Stimulated activated memory B cell treated with anti-CD40 and anti-IgM and Interleukin-4, amounts not matched to agents 10 μg/mL and 1 μg/mL and 100 μg/mL, for 72 hours (primary cell): ENCODE measurements around the gene PDE7B.

Source experiments
- ATAC-seq: fragments of 150-1000 bp; cut with Tn5 transposase; 2 replicates; pipeline ENCODE4 v1.10.0; 2021
- H3K27ac Mint-ChIP-seq: one replicate; pipeline ENCODE4 v1.8.0; 2022; ENCODE audit warnings: mild to moderate bottlenecking, mixed read lengths
- H3K27me3 Mint-ChIP-seq: one replicate; pipeline ENCODE4 v1.8.0; 2022; ENCODE audit warnings: mixed read lengths
- H3K36me3 Mint-ChIP-seq: one replicate; pipeline ENCODE4 v1.8.0; 2022; ENCODE audit warnings: mixed read lengths
- H3K4me1 Mint-ChIP-seq: one replicate; pipeline ENCODE4 v1.8.0; 2022; ENCODE audit warnings: mixed read lengths
- H3K4me3 Mint-ChIP-seq: one replicate; pipeline ENCODE4 v1.8.0; 2022; ENCODE audit warnings: mild to moderate bottlenecking, moderate library complexity, mixed read lengths
- H3K9me3 Mint-ChIP-seq: one replicate; pipeline ENCODE4 v1.8.0; 2022; ENCODE audit warnings: mixed read lengths

PDE7B gene

DNA sequence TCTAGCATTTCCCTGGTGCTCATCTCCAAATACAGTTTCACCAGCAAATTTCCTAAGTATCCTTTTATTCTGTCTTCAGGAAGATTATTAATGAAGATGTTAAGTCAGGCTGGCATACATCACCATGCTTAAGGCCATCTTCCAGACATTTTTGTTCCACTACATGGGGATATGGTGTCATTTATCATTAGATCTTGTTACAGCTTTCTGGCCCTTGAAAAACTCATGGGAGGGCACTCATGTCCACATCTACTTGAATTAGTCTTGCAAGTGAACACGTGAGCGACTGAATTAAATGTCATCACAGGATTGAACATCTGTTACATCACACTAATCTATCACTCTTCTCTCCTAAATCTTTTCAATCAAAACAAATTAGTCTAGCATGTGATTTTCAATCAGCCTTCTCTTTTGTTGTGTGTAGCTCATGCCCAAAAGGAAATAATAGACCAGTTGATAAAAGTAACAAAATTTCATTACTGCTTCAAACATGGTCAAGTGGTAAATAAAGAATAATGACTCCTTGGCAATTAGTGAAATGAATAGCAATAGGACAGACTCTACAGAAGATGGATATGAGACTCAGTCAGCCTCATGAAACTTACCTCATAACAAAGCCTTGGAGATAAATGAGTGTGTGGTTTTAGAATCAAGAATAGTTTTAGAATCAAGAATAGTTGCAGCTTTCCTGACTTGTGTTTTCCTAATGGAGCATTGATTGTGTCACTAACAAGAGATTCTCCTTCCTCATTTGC lies 318.1 kb downstream of the PDE7B start:
- no peaks in the 10 kb centered on the region for H3K4me1 Mint-ChIP-seq
- no peaks in the 10 kb centered on the region for H3K27me3 Mint-ChIP-seq
- H3K4me3 Mint-ChIP-seq = no peak overlapping the region
- no peak overlapping the region for H3K27ac Mint-ChIP-seq
- ATAC-seq = no peak
- H3K9me3 Mint-ChIP-seq = peaks cover 9% of the 10 kb centered on the region
- peaks cover 30% of the 10 kb centered on the region for H3K36me3 Mint-ChIP-seq

DNA sequence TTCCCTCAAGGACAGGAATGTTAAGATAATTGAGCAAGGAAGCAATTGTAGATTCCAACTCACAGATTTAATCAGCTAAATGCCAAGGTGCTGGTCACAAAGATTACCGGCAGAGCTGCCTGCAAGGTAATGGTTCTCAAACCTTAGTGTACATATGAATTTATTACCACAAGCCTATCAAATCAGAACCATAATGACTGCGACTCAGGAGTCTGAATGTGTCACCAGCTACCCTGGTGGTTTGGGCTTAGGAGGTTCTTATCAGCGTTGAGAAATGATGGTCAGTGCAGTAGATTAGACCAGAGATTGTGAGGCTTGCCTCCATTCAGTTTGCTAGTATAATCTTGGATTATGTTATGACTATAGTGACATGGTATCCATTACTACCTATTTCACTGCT lies 319.7 kb downstream of the PDE7B start:
- Mint-ChIP-seq H3K9me3 (peaks cover 5% of the 10 kb centered on the region), H3K4me1 (no peaks in the 10 kb centered on the region), H3K4me3 (no peak overlapping the region), H3K36me3 (peaks cover 28% of the 10 kb centered on the region), H3K27ac (no peak overlapping the region), H3K27me3 (no peaks in the 10 kb centered on the region)
- no peak for ATAC-seq

DNA sequence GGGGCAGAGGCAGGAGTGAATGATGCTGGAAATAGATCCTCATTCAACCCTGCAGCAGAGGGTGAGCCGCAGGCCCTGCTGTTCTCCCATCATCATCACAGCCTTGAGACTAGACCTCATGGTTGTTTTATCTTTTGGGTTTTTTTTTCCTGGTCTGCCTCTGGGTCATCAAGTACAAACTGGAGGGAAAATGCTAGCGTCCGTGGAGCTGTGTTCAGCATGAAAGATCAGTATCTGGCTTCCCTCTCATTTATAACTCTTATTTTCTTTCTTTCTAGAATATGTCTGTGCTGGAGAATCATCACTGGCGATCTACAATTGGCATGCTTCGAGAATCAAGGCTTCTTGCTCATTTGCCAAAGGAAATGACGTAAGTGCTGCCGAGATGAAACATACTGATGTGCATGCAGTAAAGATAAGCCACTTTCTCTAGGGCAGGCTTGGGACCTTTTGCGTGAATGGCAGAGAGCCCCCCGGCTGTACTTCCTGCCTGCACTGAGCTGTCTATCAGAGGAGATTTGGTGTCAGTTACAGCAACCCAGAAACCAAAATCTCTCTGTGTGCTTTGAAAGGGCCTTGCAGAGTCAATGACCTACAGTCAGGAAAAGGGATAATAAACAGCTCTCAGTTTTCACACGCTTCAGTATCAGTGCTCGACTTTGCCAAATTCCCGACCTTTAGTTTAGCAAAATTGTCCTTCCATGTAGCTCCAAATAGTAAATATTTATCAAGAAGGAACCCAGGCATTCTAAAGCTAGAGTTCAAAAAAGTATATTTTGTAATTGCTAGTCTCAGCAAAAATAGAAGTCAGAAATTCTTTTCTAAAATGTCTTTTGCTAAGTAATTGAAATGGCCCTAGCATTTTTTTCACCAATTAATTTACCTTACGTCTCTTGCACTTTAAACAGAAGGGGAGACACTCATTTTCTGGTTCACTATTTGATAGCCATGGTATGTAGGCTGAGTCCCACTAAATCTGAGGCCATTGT lies 322.3 kb downstream of the PDE7B start:
- H3K27ac Mint-ChIP-seq = no peak overlapping the region
- no peak overlapping the region for H3K4me3 Mint-ChIP-seq
- H3K27me3 Mint-ChIP-seq = no peaks in the 10 kb centered on the region
- ATAC-seq = no peak
- H3K9me3 Mint-ChIP-seq = no peaks in the 10 kb centered on the region
- H3K36me3 Mint-ChIP-seq = peaks cover 19% of the 10 kb centered on the region
- no peaks in the 10 kb centered on the region for H3K4me1 Mint-ChIP-seq

DNA sequence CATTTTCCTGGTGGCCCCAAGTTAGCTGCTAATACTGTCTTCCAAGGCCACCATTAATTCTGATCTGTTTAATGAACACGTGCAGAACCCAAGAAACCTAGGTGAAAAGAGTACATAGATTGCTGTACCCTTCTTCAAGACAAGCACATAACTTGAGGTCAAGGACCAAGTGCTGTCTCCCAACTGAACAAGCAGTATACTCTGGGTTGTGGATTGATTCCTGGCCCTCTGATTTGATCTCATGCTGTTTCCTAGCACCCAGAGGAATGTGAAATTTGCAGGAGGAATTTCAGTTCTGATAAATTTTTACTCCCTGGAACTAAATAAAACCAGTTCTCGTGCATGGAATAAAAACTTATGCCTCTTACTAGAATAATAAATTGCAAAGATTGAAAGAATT lies 323.0 kb downstream of the PDE7B start:
- Mint-ChIP-seq H3K27me3 (no peaks in the 10 kb centered on the region), H3K4me1 (no peaks in the 10 kb centered on the region), H3K9me3 (no peaks in the 10 kb centered on the region), H3K36me3 (peaks cover 23% of the 10 kb centered on the region), H3K4me3 (no peak overlapping the region), H3K27ac (no peak overlapping the region)
- ATAC-seq = no peak

DNA sequence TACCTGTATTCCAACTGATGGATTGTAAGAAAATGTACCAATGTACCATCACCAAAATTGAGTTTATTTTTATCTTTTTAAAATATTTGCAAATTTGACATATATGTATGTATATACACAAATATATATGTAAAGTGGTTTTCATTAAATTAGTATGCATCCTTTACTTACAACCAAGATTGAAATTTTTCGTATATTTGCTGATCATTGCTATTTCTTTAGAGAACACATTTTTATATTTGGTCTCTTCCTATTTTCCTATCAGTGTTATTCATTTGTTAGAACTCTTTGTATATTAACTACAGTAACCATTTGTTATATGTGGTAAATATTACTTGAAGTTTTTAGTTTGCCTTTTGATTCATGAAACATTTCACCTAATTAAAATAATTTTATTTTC lies 324.4 kb downstream of the PDE7B start:
- Mint-ChIP-seq H3K36me3 (peaks cover 30% of the 10 kb centered on the region), H3K4me1 (no peaks in the 10 kb centered on the region)

DNA sequence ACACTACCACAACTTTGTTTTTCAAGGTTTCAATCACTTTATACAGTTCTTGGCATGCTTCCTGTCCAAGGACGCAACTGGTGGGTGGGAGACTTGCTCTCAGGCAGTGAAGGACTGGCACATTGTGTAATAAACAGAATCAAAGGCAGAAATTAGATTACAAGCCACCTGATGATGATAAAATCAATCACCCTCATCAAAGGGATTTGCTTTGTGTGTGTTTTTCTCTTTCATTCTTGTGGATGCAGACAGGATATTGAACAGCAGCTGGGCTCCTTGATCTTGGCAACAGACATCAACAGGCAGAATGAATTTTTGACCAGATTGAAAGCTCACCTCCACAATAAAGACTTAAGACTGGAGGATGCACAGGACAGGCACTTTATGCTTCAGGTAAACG lies 327.2 kb downstream of the PDE7B start:
- H3K4me3 Mint-ChIP-seq = no peak overlapping the region
- H3K9me3 Mint-ChIP-seq = no peaks in the 10 kb centered on the region
- no peaks in the 10 kb centered on the region for H3K27me3 Mint-ChIP-seq
- H3K36me3 Mint-ChIP-seq = peaks cover 22% of the 10 kb centered on the region
- H3K27ac Mint-ChIP-seq = no peak overlapping the region
- H3K4me1 Mint-ChIP-seq = peaks cover 2% of the 10 kb centered on the region
- no peak for ATAC-seq

More for the DNA sequence above, 324.4 kb downstream of the PDE7B start:
- Mint-ChIP-seq H3K27ac (no peak overlapping the region), H3K27me3 (no peaks in the 10 kb centered on the region), H3K4me3 (no peak overlapping the region), H3K9me3 (no peaks in the 10 kb centered on the region)
- ATAC-seq = no peak

DNA sequence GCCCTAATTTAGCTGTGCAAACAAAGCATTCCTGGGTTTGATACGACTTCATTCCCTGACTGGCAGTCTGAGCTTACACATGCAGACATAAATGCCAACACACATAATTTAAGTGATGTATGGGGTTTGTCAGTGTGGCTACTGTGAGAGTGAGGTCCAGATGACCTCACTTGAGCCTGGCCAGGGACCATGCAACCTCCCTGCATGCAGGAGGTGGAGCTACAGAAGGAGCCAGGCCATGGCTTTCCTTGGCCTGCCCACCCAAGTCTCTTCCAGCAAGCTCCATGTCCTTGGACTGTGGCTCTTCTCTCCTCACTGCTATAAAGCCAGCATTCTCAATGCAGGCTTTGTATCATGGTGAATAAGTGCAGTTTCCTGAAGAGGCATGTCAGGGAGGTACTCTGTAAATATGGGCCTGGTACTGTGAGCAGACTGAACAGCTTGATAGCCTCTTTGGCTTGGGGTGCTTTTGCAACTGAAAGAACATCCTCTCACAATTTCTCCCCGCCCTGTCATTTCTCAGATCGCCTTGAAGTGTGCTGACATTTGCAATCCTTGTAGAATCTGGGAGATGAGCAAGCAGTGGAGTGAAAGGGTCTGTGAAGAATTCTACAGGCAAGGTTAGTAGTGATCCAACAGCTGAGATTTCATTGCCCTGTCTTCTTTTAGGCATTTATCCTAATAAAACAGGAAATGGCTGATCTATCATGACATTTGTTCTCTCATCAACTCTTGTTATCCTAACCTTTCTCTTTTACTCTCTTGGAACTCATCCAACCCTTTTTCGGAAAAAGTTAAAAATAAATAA lies 329.4 kb downstream of the PDE7B start:
- peaks cover 14% of the 10 kb centered on the region for H3K4me1 Mint-ChIP-seq
- H3K4me3 Mint-ChIP-seq = no peak overlapping the region
- H3K27me3 Mint-ChIP-seq = no peaks in the 10 kb centered on the region
- H3K9me3 Mint-ChIP-seq = no peaks in the 10 kb centered on the region
- ATAC-seq = no peak
- H3K36me3 Mint-ChIP-seq = peaks cover 15% of the 10 kb centered on the region
- H3K27ac Mint-ChIP-seq = no peak overlapping the region

DNA sequence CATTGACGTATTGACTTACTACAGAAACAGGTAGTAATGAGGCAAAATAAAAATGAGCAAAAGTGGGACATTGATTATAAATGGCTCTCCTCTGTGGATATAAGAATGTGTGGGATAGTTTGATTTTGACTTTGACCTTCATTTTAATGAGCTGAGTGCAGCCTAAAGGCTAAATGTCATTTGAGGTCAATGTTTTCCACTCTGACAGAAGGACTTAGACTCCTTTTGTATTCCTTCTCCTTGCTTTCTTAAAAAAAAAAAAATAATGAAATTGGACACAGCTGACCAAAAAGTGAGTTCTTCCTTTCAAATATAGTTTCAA lies 330.0 kb downstream of the PDE7B start:
- Mint-ChIP-seq H3K4me3 (no peak overlapping the region), H3K4me1 (peaks cover 14% of the 10 kb centered on the region), H3K27me3 (no peaks in the 10 kb centered on the region), H3K27ac (no peak overlapping the region), H3K9me3 (no peaks in the 10 kb centered on the region), H3K36me3 (peaks cover 15% of the 10 kb centered on the region)
- ATAC-seq = no peak

DNA sequence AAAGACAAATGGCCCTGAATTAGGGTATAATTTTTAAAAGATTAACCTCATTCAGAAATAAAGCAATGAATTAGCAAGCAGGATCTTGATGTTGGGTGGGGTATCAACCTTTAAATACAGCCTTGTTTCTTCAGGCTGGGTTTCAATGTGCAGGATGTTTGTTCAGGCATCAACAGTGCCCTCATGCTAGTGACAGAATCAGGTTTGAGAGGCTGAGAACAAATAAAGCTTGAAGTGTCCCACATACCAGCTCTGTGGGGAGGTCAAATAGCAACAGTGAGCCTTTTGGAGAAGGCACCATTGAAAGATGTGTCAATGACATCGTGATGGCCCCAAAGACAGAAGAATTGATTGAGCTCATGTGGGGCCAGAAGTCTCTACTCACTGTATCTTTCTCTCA lies 330.4 kb downstream of the PDE7B start:
- no peaks in the 10 kb centered on the region for H3K9me3 Mint-ChIP-seq
- peaks cover 14% of the 10 kb centered on the region for H3K4me1 Mint-ChIP-seq
- H3K27me3 Mint-ChIP-seq = no peaks in the 10 kb centered on the region
- H3K4me3 Mint-ChIP-seq = no peak overlapping the region
- ATAC-seq = no peak
- H3K36me3 Mint-ChIP-seq = peaks cover 15% of the 10 kb centered on the region
- no peak overlapping the region for H3K27ac Mint-ChIP-seq

DNA sequence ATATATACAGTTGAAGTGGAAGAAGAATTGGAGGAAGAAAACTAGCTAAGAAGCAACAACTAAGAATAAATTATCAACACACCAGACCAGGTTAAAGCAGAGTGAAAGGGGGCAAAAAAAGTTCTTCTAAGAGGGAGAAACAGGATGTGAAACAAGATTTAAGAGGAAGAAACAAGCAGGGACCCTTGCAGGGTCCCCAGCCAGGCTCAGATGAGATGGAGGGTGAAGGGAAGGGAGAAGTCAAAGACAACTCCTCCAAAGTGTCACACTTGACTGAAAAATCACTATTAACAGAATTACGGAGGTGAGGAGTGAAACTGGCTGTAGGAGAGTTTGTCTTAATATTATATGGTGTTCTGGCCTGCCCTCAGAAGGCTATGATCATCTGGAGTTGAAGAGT lies 333.2 kb downstream of the PDE7B start:
- H3K27me3 Mint-ChIP-seq = no peaks in the 10 kb centered on the region
- peaks cover 14% of the 10 kb centered on the region for H3K4me1 Mint-ChIP-seq
- H3K27ac Mint-ChIP-seq = no peak overlapping the region
- ATAC-seq = peak; percentile 29
- no peaks in the 10 kb centered on the region for H3K9me3 Mint-ChIP-seq
- no peak overlapping the region for H3K4me3 Mint-ChIP-seq
- H3K36me3 Mint-ChIP-seq = peaks cover 12% of the 10 kb centered on the region

DNA sequence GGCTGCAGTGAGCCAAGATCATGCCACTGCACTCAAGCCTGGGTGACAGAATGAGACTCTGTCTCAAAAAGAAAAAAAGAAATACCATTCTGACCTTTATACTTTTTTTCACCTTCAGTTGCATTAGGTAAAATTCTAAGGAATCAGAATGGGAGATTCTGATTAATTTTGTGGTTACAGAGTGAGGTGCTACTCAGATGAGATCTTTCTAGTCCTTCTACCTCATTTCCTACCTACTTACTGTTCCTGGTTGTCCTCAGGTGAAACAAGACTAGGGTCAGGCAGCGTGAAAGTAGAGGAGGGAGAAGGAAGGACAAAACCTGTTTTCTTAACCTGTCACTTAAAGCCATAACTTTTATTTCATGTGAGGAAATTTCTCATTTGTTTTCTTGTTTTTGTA lies 334.9 kb downstream of the PDE7B start:
- Mint-ChIP-seq H3K4me3 (no peak overlapping the region), H3K36me3 (peaks cover 16% of the 10 kb centered on the region), H3K27me3 (no peaks in the 10 kb centered on the region), H3K4me1 (peaks cover 14% of the 10 kb centered on the region), H3K27ac (no peak overlapping the region), H3K9me3 (no peaks in the 10 kb centered on the region)
- no peak for ATAC-seq

DNA sequence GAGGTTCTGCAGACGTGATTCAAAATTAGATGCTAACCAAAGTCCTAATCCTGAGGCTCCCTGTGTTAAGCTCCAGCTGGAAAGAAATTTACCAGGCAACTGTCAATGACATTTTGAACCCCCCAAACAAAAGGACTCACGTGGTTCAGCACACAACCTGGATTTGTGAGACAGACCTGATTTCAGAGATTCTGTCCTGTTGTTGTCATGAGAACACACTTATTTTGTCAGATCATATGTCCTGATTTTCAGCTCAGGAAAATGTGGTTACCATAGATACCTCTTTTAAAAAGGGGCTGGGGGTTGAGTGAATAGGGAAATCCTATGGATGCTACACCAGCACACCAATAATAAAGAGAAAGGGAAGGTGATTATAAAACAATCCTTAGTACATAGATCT lies 337.0 kb downstream of the PDE7B start:
- ATAC-seq = no peak
- peaks cover 23% of the 10 kb centered on the region for H3K36me3 Mint-ChIP-seq
- no peaks in the 10 kb centered on the region for H3K9me3 Mint-ChIP-seq
- H3K27ac Mint-ChIP-seq = no peak overlapping the region
- H3K27me3 Mint-ChIP-seq = no peaks in the 10 kb centered on the region
- H3K4me3 Mint-ChIP-seq = no peak overlapping the region
- peaks cover 14% of the 10 kb centered on the region for H3K4me1 Mint-ChIP-seq

DNA sequence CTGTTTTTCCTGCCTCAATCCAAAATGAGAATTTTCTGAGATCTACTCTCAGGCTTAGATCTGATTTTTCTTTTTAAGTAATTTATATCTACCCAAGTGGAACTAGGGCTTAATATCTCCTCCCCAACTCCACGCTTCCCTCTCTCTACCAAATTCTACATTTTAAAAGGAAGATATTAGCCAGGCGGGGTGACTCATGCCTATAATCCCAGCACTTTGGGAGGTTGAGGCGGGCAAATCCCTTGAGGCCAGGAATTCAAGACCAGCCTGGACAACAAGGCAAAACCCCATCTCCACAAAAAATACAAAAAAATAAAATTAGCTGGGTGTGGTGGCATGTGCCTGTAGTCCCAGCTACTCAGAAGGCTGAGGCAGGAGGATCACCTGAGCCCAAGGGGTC lies 337.6 kb downstream of the PDE7B start:
- Mint-ChIP-seq H3K27me3 (no peaks in the 10 kb centered on the region), H3K4me3 (no peak overlapping the region), H3K4me1 (peaks cover 9% of the 10 kb centered on the region), H3K36me3 (peaks cover 23% of the 10 kb centered on the region), H3K9me3 (no peaks in the 10 kb centered on the region), H3K27ac (no peak overlapping the region)
- no peak for ATAC-seq

DNA sequence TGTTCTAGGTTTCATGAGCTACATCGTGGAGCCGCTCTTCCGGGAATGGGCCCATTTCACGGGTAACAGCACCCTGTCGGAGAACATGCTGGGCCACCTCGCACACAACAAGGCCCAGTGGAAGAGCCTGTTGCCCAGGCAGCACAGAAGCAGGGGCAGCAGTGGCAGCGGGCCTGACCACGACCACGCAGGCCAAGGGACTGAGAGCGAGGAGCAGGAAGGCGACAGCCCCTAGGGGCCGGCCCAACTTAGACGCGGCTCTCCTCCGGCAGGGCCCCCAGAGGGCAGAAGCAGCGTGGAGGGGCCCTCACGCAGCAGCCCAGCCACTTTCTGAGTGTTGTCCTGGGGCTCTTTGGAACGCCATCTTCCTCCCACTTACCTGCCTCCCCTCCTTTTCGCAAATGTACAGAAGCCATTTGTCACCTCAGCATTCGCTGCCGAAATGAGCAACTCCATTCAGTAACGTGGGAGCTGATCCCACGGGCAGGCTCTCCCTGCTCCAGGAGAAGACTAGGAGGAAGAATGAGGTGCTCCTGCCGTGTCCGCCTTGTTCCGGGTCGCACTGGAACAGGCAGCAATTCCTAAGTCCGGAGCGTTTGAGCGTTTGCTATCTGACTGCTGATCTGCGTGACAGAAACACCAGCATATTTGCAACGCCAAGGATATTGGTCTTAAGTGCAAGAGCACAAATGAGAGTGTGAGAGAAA lies 340.3 kb downstream of the PDE7B start:
- H3K4me1 Mint-ChIP-seq = no peaks in the 10 kb centered on the region
- no peak overlapping the region for H3K4me3 Mint-ChIP-seq
- no peak overlapping the region for H3K27ac Mint-ChIP-seq
- H3K27me3 Mint-ChIP-seq = no peaks in the 10 kb centered on the region
- peaks cover 23% of the 10 kb centered on the region for H3K36me3 Mint-ChIP-seq
- ATAC-seq = no peak
- no peaks in the 10 kb centered on the region for H3K9me3 Mint-ChIP-seq

DNA sequence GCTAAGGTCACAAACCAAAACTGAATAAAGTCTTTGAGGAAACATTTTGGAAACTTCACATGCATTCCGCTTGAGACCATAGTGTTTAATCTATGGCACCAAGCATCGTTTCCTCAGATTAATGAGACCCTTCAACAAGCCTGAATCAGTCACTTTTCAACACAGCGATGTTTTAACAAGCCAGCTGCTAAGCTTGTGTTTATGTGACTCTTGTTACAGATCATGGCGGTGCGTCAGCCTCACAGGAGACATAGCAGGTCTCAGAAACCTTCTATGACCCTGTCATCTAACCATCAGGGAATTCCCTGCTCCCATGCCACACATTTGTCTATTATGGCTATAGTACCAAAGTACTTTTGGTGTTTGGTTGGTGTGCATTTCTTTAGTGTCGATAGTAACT lies 341.4 kb downstream of the PDE7B start:
- Mint-ChIP-seq H3K4me3 (no peak overlapping the region), H3K9me3 (no peaks in the 10 kb centered on the region), H3K36me3 (peaks cover 17% of the 10 kb centered on the region), H3K4me1 (no peaks in the 10 kb centered on the region), H3K27ac (no peak overlapping the region), H3K27me3 (no peaks in the 10 kb centered on the region)
- no peak for ATAC-seq
